Lower leg skin (tissue), 3 donors: ENCODE measurements around the gene LTF.

ENCODE experiments used
- POLR2A ChIP-seq, 2 donors: fragments of 450-650 bp; IDR thresholded peaks; one replicate each; pipeline ENCODE4 v1.6.1; 2016 to 2017; ENCODE audit warnings: antibody characterized with exemption in 2 of 2, mild to moderate bottlenecking in 1 of 2, moderate library complexity in 1 of 2
- TF ChIP-seq, protein P1 (sequence below), 3 donors: fragments of 450-650 bp; IDR thresholded peaks; one replicate each; pipeline ENCODE4 v1.5.1; 2016; ENCODE audit warnings: antibody characterized with exemption in 3 of 3, mild to moderate bottlenecking in 3 of 3, moderate library complexity in 2 of 3

DNA sequence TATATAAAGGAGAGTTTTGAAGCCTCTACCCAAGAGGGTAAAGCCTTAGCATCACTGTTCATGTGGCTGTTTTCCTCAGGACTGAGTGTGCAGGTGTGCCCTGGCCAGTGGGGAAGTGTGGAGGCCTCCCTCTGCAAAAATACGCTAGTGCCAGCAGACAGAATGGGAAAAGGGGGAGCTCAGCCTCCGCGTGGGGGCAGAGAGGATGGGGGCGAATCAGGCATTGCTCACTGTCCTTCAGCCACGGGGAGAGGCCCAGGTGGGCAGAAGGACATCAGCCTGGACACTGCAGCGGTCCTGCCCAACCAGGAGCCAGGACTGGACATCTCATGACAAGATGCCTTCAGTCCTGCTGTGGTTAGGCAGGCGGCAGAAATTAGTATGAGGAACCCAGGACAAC, 10.1 kb downstream of the LTF start:
- no peak for TF ChIP-seq POLR2A (IDR thresholded peaks at IDR 0.05)
- TF ChIP-seq, protein P1, sequence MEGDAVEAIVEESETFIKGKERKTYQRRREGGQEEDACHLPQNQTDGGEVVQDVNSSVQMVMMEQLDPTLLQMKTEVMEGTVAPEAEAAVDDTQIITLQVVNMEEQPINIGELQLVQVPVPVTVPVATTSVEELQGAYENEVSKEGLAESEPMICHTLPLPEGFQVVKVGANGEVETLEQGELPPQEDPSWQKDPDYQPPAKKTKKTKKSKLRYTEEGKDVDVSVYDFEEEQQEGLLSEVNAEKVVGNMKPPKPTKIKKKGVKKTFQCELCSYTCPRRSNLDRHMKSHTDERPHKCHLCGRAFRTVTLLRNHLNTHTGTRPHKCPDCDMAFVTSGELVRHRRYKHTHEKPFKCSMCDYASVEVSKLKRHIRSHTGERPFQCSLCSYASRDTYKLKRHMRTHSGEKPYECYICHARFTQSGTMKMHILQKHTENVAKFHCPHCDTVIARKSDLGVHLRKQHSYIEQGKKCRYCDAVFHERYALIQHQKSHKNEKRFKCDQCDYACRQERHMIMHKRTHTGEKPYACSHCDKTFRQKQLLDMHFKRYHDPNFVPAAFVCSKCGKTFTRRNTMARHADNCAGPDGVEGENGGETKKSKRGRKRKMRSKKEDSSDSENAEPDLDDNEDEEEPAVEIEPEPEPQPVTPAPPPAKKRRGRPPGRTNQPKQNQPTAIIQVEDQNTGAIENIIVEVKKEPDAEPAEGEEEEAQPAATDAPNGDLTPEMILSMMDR (IDR thresholded peaks at IDR 0.05), result no peak
